GM21367 (cell line): ENCODE data around the gene PRR36.

Experiments
- ATAC-seq: cut with Tn5 transposase; IDR thresholded peaks from one replicate; pipeline ENCODE4 v1.9.1; 2021; ENCODE audit not compliant: unreplicated experiment

Gene PRR36

GRCh38 chr19:7820588-7820987 is 53.6 kb downstream of the PRR36 start:
- no peak for ATAC-seq

GRCh38 chr19:7819337-7819736 is 54.9 kb downstream of the PRR36 start:
- no peak for ATAC-seq

- no peak for ATAC-seq
Measured at GRCh38 chr19:7818806-7819205, 55.4 kb downstream of the PRR36 start.
